Embryonic facial prominence (tissue), 1 donor: ENCODE measurements around the gene NAA11.
"Not testable (repeated sequence)": the region's sequence is repeated elsewhere in the genome, so short reads cannot be mapped to it uniquely, and the experiment has no call there.

Experiments
- DNase-seq: peaks from one replicate; pipeline ENCODE4 v3.0.0-alpha.2; 2016; ENCODE audit errors: extremely low spot score

Gene NAA11

DNA sequence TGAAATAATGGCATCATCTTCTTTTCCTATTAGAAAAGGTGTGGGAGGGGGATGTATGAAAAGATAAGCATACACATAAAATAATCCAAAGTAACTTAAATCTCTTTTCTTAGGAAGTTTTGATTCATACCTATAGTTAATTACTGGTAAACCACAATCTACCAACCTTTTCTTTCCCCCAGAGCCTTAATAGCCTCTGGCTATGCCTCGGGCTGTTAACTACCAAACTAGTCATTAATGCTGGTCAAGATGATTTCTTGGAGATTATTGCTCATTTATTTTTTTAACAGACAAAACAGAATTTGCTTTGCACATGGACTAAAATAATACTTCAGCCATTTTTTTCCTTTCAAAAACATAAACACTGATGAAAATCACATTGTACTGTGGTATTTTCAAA lies 16.9 kb downstream of the NAA11 start:
- no peak for DNase-seq

DNA sequence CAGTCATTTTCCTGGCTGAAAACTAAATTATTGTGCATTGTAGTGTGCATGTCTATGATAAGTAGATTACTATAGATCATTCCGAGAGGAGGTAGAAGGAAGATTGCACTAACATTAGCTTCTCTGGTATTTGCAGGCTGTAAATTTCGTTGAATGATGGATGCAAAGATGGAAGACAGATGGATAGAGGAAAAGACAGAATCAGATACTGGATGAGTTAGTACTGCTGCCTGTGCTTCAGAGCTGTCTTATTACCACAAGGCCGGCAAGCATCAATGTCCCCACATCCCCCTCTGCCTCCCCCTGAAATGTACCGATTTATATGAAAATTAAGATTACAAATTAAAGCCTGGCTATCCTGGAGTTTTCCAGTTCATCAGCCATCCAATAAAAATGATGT lies 17.7 kb downstream of the NAA11 start:
- no peak for DNase-seq

- DNase-seq: no peak
These were observed 19.1 kb downstream of the NAA11 start for GRCh38 chr4:79306795-79307194.

DNA sequence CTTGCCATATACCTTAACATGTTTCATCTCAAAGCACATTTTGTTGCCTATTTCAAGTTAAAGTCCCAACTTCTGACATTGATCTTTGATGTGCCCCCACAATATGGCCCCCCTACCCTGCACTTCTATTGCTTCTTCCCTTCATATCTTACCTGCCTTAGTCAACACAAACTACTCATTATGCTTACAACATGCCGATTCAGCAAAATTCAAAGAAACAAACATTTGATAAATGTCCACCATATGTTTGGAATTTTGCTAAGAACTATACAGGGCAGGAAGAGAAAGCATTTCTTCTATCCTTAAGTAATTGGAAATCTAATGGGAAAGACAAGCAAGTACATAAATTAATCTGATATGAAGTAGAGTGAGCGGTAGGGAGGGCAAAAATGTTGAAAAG lies 25.6 kb downstream of the NAA11 start:
- DNase-seq: no peak

GRCh38 chr4:79298484-79298883 lies 27.4 kb downstream of the NAA11 start:
- DNase-seq: no peak

GRCh38 chr4:79298027-79298426 lies 27.8 kb downstream of the NAA11 start:
- DNase-seq: no peak

- DNase-seq: no peak
These were observed 28.4 kb downstream of the NAA11 start for GRCh38 chr4:79297479-79297878.

DNA sequence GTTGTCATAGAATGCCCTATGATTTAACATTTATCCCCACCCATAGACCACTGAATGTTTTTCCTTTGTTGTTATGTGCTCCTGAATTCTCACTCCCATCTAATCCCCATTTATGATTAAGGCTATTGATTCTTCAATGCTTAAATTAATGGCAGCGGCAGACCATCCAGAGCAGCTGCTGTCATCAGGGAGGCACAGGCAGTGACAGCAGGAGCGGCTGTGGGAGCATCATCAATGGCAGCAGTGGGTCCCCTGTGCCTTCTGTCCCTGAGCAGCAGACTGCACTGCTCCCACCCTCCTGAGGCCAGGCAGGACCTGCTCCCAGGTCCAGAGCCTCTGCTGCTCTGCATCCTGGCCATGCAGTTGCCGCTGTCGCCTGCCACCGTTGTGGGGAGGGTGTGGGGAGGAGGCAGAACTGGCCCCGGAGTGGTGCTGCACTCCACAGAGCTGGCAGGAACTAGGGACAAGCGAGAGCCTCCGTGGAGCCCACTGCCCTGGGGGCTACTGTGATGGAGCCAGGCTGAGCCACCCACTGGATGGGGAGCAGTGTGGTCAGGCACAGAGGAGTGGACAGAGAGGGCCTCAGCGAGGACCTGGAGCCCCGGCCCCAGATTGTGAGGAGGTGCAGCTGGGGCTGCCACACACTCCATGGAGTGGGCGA lies 29.0 kb downstream of the NAA11 start:
- no peak for DNase-seq

- no peak for DNase-seq
These were observed 30.8 kb downstream of the NAA11 start for GRCh38 chr4:79295086-79295485.

- no peak for DNase-seq
These were observed 31.8 kb downstream of the NAA11 start for GRCh38 chr4:79294064-79294463.

- DNase-seq: no peak
These were observed 33.9 kb downstream of the NAA11 start for GRCh38 chr4:79292008-79292407.

GRCh38 chr4:79290376-79290775 lies 35.5 kb downstream of the NAA11 start:
- no peak for DNase-seq

GRCh38 chr4:79288185-79288584 lies 37.7 kb downstream of the NAA11 start:
- DNase-seq: no peak

DNA sequence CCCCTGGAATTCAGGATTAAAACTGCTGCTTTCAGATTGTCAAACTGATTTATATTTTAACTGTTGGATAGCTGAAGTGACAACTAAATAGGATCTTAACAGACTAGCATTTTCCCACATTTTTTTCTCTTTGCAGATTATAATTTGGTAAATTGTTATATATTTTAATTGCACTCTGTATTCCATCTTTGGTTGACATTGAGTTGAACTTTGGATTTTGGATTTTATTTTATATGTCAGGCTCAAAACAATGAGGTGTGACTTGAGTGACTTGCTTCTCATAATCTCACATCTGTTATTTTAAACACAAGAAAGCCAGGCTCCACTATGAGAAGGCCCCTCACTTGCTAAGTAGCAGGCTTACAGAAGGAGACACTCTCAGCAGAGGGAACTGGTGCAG lies 38.1 kb downstream of the NAA11 start:
- DNase-seq: no peak

GRCh38 chr4:79287076-79287475 lies 38.8 kb downstream of the NAA11 start:
- no peak for DNase-seq

GRCh38 chr4:79281566-79282359 lies 44.1 kb downstream of the NAA11 start:
- no peak for DNase-seq

DNA sequence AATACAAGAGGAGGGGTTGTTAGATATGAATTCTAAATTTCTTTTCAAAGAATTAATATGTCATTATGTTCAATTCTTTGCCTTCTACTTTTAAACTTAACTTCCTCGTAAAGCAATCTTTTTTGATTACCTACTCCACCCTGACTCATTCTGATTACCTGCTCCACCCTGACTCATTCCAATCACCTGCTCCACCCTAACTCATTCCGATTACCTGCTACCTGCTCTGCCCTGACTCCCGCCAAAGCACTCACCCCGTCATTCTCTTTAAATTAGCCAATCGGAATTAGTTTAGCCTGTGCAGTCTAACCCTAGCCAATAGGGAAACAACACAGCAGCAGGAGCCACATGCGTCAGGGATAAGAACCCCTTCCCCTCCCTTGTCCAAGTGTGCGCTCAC lies 48.4 kb downstream of the NAA11 start:
- DNase-seq: not testable (repeated sequence)

DNA sequence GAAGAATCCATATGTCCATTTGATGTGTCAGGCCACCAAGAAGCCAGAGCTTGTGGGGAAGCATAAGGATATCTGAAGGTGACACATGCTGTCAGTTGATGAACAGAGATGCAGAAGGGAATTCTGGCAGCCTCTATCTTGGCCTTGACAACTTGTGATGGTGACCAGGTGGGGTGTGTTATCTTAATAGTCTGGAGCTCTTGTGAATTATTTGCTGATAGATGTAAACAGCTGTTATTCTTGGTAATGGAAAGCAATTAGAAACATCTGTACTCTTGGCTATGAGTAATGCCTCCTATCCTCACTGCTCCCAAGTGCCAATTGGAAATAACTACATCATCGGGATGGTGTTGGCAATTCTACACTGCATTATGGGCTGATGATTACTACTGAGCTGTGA lies 51.9 kb downstream of the NAA11 start:
- DNase-seq: no peak

DNA sequence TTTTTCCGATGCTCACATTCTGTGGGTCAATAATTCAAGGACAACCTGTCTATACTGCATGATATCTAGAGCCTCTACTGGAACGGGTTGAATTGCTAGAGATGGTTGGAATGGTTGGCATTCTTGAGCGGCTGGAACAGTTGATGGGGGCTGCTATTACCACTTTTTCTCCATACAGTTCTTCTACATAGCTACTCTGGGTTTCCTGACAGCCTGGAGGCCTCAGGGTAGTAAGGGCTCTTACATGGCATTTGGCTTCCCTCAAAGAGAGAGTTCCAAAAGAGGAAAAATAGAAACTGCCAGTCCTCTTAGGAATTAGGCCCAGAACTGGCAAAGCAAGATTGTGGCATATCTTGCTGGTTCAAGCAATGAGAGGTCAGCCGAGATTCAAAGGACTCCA lies 53.1 kb downstream of the NAA11 start:
- DNase-seq: no peak

GRCh38 chr4:79272126-79272525 lies 53.7 kb downstream of the NAA11 start:
- DNase-seq: no peak

GRCh38 chr4:79267671-79268070 lies 58.2 kb downstream of the NAA11 start:
- DNase-seq: no peak
